Cardiac fibroblast (primary cell): ENCODE data around the gene SCN9A.

Source experiments
- DNase-seq, 2 donors: peaks; one replicate each; pipeline versions ENCODE4 v3.0.0 to v3.0.0-alpha.2; 2010; ENCODE audit warnings: low read depth in 2 of 2
- H3K4me3 ChIP-seq, 2 donors: replicated peaks in 1 of 2; 1 replicate in 1 of 2; 2 replicates in 1 of 2; pipeline ENCODE4 v1.5.1; 2011; ENCODE audit warnings: low read depth in 2 of 2, low read length in 2 of 2, mild to moderate bottlenecking in 2 of 2, moderate library complexity in 1 of 2
- TF ChIP-seq, protein P1 (sequence below): IDR thresholded peaks from one replicate; pipeline ENCODE4 v1.5.1; 2011; ENCODE audit warnings: low read depth, mild to moderate bottlenecking, low read length, inconsistent platforms

Gene SCN9A

DNA sequence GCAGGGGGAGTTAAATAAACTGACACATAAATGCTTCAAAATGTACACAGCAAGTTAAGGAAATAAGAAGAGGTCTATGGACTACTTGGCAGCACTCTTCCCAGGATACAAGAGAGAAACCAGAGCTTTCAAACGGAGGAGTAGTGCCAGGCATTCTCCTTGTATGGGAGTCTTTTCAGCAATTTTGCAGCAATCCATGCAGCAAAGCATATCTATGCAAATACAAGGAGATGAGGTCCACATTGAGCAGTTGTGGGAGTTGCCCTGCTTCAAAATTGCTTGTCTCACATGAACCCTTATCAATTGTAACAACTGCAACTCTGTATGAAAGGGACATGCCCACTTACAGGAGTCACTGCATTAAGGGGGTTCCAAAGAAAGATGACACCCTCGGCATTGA lies 37.8 kb downstream of the SCN9A start:
- H3K4me3 ChIP-seq = no peak overlapping the region
- DNase-seq = peak in 1 of 2 donors; percentile 33
- TF ChIP-seq, protein P1, sequence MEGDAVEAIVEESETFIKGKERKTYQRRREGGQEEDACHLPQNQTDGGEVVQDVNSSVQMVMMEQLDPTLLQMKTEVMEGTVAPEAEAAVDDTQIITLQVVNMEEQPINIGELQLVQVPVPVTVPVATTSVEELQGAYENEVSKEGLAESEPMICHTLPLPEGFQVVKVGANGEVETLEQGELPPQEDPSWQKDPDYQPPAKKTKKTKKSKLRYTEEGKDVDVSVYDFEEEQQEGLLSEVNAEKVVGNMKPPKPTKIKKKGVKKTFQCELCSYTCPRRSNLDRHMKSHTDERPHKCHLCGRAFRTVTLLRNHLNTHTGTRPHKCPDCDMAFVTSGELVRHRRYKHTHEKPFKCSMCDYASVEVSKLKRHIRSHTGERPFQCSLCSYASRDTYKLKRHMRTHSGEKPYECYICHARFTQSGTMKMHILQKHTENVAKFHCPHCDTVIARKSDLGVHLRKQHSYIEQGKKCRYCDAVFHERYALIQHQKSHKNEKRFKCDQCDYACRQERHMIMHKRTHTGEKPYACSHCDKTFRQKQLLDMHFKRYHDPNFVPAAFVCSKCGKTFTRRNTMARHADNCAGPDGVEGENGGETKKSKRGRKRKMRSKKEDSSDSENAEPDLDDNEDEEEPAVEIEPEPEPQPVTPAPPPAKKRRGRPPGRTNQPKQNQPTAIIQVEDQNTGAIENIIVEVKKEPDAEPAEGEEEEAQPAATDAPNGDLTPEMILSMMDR = no peak

DNA sequence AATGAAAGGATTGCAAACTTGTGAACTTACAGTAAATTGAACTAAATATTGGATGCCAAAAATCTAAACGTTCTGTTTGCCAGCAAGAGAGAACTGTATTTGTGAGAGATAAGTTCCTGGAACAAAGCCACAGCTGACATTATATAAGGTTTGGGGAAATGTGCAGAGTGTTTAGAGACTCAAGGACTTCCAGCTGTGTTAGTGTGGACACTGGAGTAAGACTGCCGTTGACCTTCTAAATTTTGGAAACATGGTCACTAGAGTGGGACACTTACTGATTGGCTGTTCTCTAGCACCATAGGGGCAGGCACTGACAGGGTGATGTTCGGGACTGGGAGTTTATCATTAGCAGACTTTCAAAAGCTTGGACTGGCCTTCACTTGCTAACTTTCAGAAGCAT lies 40.5 kb downstream of the SCN9A start:
- DNase-seq = peak in 1 of 2 donors; percentile 64

DNA sequence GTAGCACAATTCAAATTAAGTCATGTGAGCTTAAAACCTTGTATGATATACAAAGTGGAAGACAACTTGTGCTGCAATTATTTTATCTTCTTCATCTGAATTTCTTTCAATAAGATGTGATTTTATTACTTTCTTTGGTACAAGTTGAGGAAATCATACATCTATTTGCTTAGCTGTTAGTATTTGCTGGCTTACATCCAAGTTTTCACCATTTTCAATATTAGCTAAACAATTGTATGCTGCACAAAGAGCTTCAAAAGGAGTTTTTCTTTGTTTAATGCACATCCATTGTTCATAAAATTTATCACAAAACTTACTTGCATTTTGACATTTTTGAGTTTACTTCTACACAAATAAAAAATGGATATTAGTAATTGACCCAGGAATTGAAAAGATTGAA lies 40.9 kb downstream of the SCN9A start:
- TF ChIP-seq, protein P1 = no peak
- DNase-seq = peak in 1 of 2 donors; percentile 23
- no peak overlapping the region for H3K4me3 ChIP-seq

More for the DNA sequence above, 40.5 kb downstream of the SCN9A start:
- TF ChIP-seq, protein P1 = no peak
- no peak overlapping the region for H3K4me3 ChIP-seq

DNA sequence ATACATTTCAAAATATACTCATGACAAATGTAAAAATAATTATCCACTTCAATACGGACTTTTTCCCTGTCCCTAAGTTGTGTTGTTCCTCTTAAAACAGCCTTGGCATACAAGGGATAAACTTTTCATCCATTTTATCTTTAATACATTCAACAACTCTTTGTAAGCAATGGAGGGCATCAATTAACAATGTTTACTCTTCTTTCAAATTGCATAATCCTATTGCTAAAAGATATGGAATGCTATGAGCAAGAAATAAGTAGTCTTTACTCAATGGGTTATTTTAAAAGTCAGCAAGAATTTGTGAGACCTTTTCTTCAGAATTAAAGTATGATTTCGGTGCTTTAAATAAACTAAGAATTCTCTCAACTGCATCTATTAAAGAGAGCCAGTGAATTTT lies 41.9 kb downstream of the SCN9A start:
- TF ChIP-seq, protein P1 = no peak
- DNase-seq = peak in 1 of 2 donors; percentile 51
- H3K4me3 ChIP-seq = no peak overlapping the region

DNA sequence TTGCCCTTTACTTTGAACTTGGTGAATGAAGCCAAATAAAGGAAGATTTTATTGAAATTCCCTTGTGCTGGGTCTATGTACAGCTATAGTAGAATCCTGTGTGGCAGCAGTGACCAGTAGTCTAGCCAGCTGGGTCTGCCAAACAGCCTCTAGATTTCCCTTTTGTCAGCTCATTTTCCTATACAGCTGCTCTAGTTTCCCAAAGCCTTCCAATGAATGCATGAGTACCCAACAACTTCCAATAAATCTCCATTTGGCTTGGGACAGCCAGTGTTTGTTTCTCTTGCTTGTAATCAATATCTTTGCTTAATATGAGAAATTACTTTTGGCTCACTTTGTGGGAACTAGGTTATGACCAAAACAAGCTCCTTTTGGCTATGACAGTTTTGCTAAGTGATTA lies 43.6 kb downstream of the SCN9A start:
- TF ChIP-seq, protein P1 = no peak
- no peak for DNase-seq
- H3K4me3 ChIP-seq = no peak overlapping the region

DNA sequence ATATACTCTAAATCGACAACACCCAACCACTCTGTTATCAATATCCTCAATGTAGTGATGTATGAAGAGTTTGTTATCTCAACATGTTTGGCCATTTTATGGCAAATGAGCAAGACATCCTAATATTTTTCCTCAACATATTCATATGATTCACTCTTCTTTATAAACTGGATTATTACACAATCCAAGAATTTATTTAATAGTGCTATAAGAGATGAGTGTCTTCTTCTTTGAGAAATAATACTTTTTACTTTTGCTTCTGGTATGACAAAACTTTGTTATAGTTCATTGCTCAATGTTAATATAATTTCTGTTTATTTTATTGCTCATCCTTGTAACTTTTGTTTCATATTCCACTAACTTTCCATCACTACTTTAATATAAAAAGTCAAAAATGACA lies 44.3 kb downstream of the SCN9A start:
- H3K4me3 ChIP-seq = no peak overlapping the region
- peak in 1 of 2 donors; percentile 43 for DNase-seq
- TF ChIP-seq, protein P1 = no peak

DNA sequence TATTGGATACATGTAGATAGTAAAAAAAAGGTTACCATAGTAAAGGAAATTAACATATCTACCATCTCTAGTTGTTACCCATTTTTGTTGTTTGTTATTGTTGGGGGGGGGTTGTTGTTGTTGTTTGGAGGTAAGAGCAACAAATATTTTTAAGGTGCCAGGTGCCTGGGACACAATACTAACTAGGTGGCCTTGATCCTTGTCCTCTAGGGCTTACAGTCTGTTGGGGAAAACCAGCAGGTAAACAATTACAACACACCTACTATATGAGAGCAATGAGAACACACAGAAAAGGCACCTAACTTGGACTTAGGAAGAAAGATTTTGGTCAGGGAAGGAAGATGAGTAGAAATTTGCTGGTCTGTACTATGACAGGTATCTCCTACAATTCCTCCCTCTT lies 46.3 kb downstream of the SCN9A start:
- no peak overlapping the region for H3K4me3 ChIP-seq
- TF ChIP-seq, protein P1 = no peak
- no peak for DNase-seq
